Mesenchymal stem cell (in vitro differentiated cells and primary cell): ENCODE measurements around the gene MORF4L1.

Experiments
- DNase-seq: peaks from one replicate; pipeline ENCODE4 v3.0.0-alpha.2; 2013
- H2AFZ ChIP-seq: one replicate; pipeline ENCODE4 v1.6.1; 2013; ENCODE audit warnings: low read depth, mild to moderate bottlenecking, control low read depth, inconsistent platforms, low read length, moderate library complexity
- H2AK5ac ChIP-seq: 2 replicates; pipeline ENCODE4 v1.6.1; 2013; ENCODE audit warnings: low read length, moderate library complexity, mild to moderate bottlenecking, inconsistent platforms; ENCODE audit not compliant: severe bottlenecking
- H2BK120ac ChIP-seq: one replicate; pipeline ENCODE4 v1.6.1; 2013; ENCODE audit warnings: low read depth, mild to moderate bottlenecking, inconsistent platforms, low read length, moderate library complexity
- H2BK12ac ChIP-seq, 2 experiments: one replicate each; pipeline ENCODE4 v1.6.1; 2013; ENCODE audit warnings: inconsistent platforms in 2 of 2, low read length in 2 of 2, mild to moderate bottlenecking in 2 of 2, moderate library complexity in 2 of 2, control low read depth in 1 of 2
- H2BK15ac ChIP-seq: one replicate; pipeline ENCODE4 v1.6.1; 2013; ENCODE audit warnings: mild to moderate bottlenecking, low read depth, inconsistent platforms; ENCODE audit not compliant: poor library complexity, severe bottlenecking
- H2BK5ac ChIP-seq: 2 replicates; pipeline ENCODE4 v1.6.1; 2013; ENCODE audit warnings: low read depth, mild to moderate bottlenecking, low read length, control low read depth, inconsistent platforms; ENCODE audit not compliant: poor library complexity, severe bottlenecking
- H3K14ac ChIP-seq, 2 experiments: one replicate each; pipeline ENCODE4 v1.6.1; 2013; ENCODE audit warnings: inconsistent platforms in 2 of 2, low read length in 2 of 2, control low read depth in 1 of 2, mild to moderate bottlenecking in 1 of 2, moderate library complexity in 1 of 2
- H3K18ac ChIP-seq, 2 experiments: one replicate each; pipeline ENCODE4 v1.6.1; 2013; ENCODE audit warnings: inconsistent platforms in 2 of 2, low read length in 2 of 2, control low read depth in 1 of 2, low read depth in 1 of 2, mild to moderate bottlenecking in 1 of 2
- H3K23ac ChIP-seq, 2 experiments: one replicate each; pipeline ENCODE4 v1.6.1; 2013; ENCODE audit warnings: inconsistent platforms in 2 of 2, low read length in 2 of 2, mild to moderate bottlenecking in 2 of 2, moderate library complexity in 2 of 2, control low read depth in 1 of 2
- H3K27ac ChIP-seq: 2 replicates; pipeline ENCODE4 v1.5.1; 2013; ENCODE audit warnings: mild to moderate bottlenecking, moderate library complexity, low read length, control low read depth, inconsistent platforms; ENCODE audit not compliant: poor library complexity, severe bottlenecking
- H3K27me3 ChIP-seq, 2 experiments: 2 replicates each; pipeline versions ENCODE4 v1.6.1 to v1.7.0; 2013; ENCODE audit warnings: low read length in 2 of 2, mild to moderate bottlenecking in 2 of 2, moderate library complexity in 2 of 2, control low read depth in 1 of 2, inconsistent platforms in 1 of 2; ENCODE audit not compliant: control insufficient read depth in 1 of 2, insufficient read depth in 1 of 2
- H3K36me3 ChIP-seq, 2 experiments: 2 replicates each; pipeline versions ENCODE4 v1.6.1 to v1.7.0; 2013; ENCODE audit warnings: low read length in 2 of 2, control low read depth in 1 of 2, inconsistent platforms in 1 of 2, low read depth in 1 of 2, mild to moderate bottlenecking in 1 of 2; ENCODE audit not compliant: insufficient read depth in 2 of 2, control insufficient read depth in 1 of 2
- H3K4ac ChIP-seq, 2 experiments: one replicate each; pipeline ENCODE4 v1.6.1; 2013; ENCODE audit warnings: inconsistent platforms in 2 of 2, low read length in 2 of 2, mild to moderate bottlenecking in 2 of 2, moderate library complexity in 2 of 2, control low read depth in 1 of 2, low read depth in 1 of 2
- H3K4me1 ChIP-seq: 2 replicates; pipeline ENCODE4 v1.6.1; 2013; ENCODE audit warnings: low read depth, low read length, control low read depth; ENCODE audit not compliant: control insufficient read depth, insufficient read depth
- H3K4me2 ChIP-seq: 2 replicates; pipeline ENCODE4 v1.6.1; 2013; ENCODE audit warnings: low read length, mild to moderate bottlenecking, inconsistent platforms; ENCODE audit not compliant: poor library complexity, severe bottlenecking
- H3K4me3 ChIP-seq, 2 experiments: 2 replicates each; pipeline versions ENCODE4 v1.5.1 to v1.7.0; 2013; ENCODE audit warnings: low read length in 2 of 2, mild to moderate bottlenecking in 2 of 2, control low read depth in 1 of 2, low read depth in 1 of 2; ENCODE audit not compliant: insufficient read depth in 1 of 2
- H3K79me1 ChIP-seq: replicated peaks from 2 replicates; pipeline ENCODE4 v1.6.1; 2013; ENCODE audit warnings: mild to moderate bottlenecking, control low read depth, low read length, inconsistent platforms; ENCODE audit not compliant: poor library complexity, severe bottlenecking
- H3K9ac ChIP-seq: 2 replicates; pipeline ENCODE4 v1.7.0; 2013; ENCODE audit warnings: mild to moderate bottlenecking, low read length, moderate library complexity
- H3K9me3 ChIP-seq: 2 replicates; pipeline ENCODE4 v1.7.0; 2013; ENCODE audit warnings: mild to moderate bottlenecking, low read length; ENCODE audit not compliant: control insufficient read depth
- H4K8ac ChIP-seq: one replicate; pipeline ENCODE4 v1.6.1; 2013; ENCODE audit warnings: inconsistent platforms, mild to moderate bottlenecking, low read length, moderate library complexity
- H4K91ac ChIP-seq: one replicate; pipeline ENCODE4 v1.6.1; 2013; ENCODE audit warnings: mild to moderate bottlenecking, low read length, inconsistent platforms
- whole genome bisulfite sequencing: methylation state at CpG from one replicate; pipeline ENCODE4 v1.1.7; 2013; ENCODE audit warnings: mixed read lengths; 5-methylcytosine and 5-hydroxymethylcytosine counted together

MORF4L1 gene

DNA sequence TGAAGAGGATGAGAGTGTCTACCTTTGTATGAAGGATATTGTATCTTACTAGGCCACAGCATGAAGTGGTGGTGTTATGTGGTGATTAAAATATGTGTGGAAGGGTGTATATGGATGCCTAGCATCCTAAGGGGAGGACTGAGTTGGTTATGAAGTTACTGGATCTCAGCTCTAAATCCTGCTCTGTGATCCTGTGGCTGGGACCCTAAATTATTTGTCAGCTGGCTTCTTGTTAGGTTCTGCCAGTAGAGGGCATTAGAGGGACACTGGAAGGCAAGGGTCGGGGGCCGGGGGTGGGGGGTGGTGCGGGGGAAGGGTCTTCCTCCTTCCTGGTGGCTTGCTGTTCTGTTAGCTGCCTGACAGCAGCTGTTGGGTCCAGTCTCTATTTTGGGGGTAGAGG, 34.9 kb downstream of the MORF4L1 start:
- H2AFZ ChIP-seq: no peak overlapping the region
- no peak overlapping the region for H2BK12ac ChIP-seq
- no peak overlapping the region for H3K27ac ChIP-seq
- H3K4me2 ChIP-seq: no peak overlapping the region
- 41% methylated on average over 3 of the region's 3 CpGs for WGBS
- H4K91ac ChIP-seq: no peak overlapping the region
- DNase-seq: peak; percentile 32
- peaks cover 47 to 87% of the 10 kb centered on the region in 2 experiments for H3K36me3 ChIP-seq
- H3K18ac ChIP-seq: no peak overlapping the region
- H3K4me1 ChIP-seq: peaks cover 4% of the 10 kb centered on the region
- no peak overlapping the region for H3K4ac ChIP-seq
- H2BK5ac ChIP-seq: no peak overlapping the region
- no peaks in the 10 kb centered on the region for H3K27me3 ChIP-seq
- H4K8ac ChIP-seq: no peak overlapping the region
- peaks cover 33% of the 10 kb centered on the region for H3K79me1 ChIP-seq
- H3K14ac ChIP-seq: no peak overlapping the region
- H2BK120ac ChIP-seq: no peak overlapping the region
- H3K9me3 ChIP-seq: no peaks in the 10 kb centered on the region
- no peak overlapping the region for H2AK5ac ChIP-seq
- H3K23ac ChIP-seq: no peak overlapping the region
- H2BK15ac ChIP-seq: no peak overlapping the region
- no peak overlapping the region for H3K4me3 ChIP-seq
- H3K9ac ChIP-seq: peak overlapping the region; percentile 70

DNA sequence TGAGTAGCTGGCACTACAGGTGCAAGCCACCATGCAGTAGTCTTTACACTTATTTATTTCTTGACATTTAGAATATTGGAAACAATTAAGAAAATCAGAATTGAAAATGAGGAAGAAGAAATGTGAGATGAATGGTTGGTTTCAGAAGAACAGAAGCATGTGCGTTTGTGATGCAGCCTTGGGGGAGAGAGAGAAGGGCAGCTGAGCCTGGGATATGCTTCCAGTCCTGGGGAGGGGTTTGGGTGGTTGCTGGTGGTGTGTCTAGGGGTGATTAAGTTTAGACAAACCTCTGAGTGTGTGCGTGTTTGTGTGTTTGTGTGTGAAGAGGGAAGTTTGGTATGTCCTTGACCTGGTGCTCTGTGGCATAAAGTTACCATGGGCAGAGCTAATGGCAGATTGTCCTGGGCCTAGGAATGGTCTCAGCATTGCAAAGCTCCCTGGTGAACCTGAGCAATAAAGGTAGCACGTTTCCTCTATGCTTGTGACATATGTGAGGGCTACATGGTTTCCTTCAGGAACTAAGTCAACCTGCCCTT, 36.5 kb downstream of the MORF4L1 start:
- H3K27me3 ChIP-seq: no peaks in the 10 kb centered on the region
- no peak overlapping the region for H2BK15ac ChIP-seq
- DNase-seq: no peak
- no peak overlapping the region for H3K9ac ChIP-seq
- H2BK12ac ChIP-seq: no peak overlapping the region
- no peak overlapping the region for H4K91ac ChIP-seq
- H2AK5ac ChIP-seq: no peak overlapping the region
- no peak overlapping the region for H3K4ac ChIP-seq
- H2AFZ ChIP-seq: no peak overlapping the region
- H3K4me3 ChIP-seq: no peak overlapping the region
- H3K27ac ChIP-seq: no peak overlapping the region
- H3K9me3 ChIP-seq: no peaks in the 10 kb centered on the region
- no peak overlapping the region for H2BK5ac ChIP-seq
- H3K14ac ChIP-seq: no peak overlapping the region
- H3K23ac ChIP-seq: no peak overlapping the region
- H3K4me1 ChIP-seq: peaks cover 10% of the 10 kb centered on the region
- peaks cover 47 to 86% of the 10 kb centered on the region in 2 experiments for H3K36me3 ChIP-seq
- H3K79me1 ChIP-seq: peaks cover 32% of the 10 kb centered on the region
- no peak overlapping the region for H4K8ac ChIP-seq
- H2BK120ac ChIP-seq: no peak overlapping the region
- H3K4me2 ChIP-seq: no peak overlapping the region
- 66% methylated on average over 3 of the region's 3 CpGs for WGBS
- no peak overlapping the region for H3K18ac ChIP-seq

- Histone ChIP-seq H3K9ac (no peak overlapping the region), H3K18ac (peak overlapping the region in 1 of 2 experiments; percentile 18), H3K4ac (no peak overlapping the region), H2BK120ac (no peak overlapping the region), H4K91ac (no peak overlapping the region), H3K4me3 (no peak overlapping the region), H3K14ac (no peak overlapping the region), H3K79me1 (peaks cover 34% of the 10 kb centered on the region), H2BK12ac (no peak overlapping the region), H3K4me1 (peaks cover 12% of the 10 kb centered on the region), H3K27me3 (no peaks in the 10 kb centered on the region), H2BK15ac (no peak overlapping the region), H2AFZ (no peak overlapping the region), H3K23ac (no peak overlapping the region), H2AK5ac (no peak overlapping the region), H3K9me3 (no peaks in the 10 kb centered on the region), H3K27ac (no peak overlapping the region), H3K36me3 (peaks cover 46 to 81% of the 10 kb centered on the region in 2 experiments), H2BK5ac (no peak overlapping the region), H4K8ac (no peak overlapping the region), H3K4me2 (no peak overlapping the region)
- 63% methylated on average over 5 of the region's 5 CpGs for WGBS
- peak; percentile 64 for DNase-seq
Observed at GRCh38 chr15:78909791-78910228, 37.1 kb downstream of the MORF4L1 start.

DNA sequence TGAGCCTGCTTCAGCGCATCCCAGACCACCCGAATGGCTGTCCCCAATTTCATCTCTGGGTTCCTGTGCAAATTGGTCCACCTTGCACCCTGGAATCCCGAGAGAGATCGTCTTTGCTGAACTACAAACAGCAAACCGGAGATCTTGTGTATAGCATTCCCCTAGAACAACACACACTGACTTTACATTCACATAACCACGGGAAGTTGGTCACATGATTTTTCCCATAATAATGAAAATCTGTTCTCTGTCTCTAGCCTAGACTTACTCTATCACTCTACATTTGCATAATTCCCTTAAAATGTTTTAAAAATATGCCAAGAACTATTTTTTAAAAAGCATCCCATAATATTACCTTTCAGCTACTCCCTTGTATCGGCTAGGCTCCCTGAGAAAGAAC, 37.6 kb downstream of the MORF4L1 start:
- Histone ChIP-seq H3K4me3 (no peak overlapping the region), H2AK5ac (no peak overlapping the region), H4K91ac (no peak overlapping the region), H3K4me2 (no peak overlapping the region), H4K8ac (no peak overlapping the region), H3K14ac (no peak overlapping the region), H3K23ac (no peak overlapping the region), H3K27ac (no peak overlapping the region), H2BK15ac (no peak overlapping the region), H3K9ac (no peak overlapping the region), H2BK120ac (no peak overlapping the region), H3K4me1 (peaks cover 15% of the 10 kb centered on the region), H3K9me3 (no peaks in the 10 kb centered on the region), H2BK5ac (no peak overlapping the region), H3K79me1 (peaks cover 35% of the 10 kb centered on the region), H2BK12ac (no peak overlapping the region), H3K4ac (no peak overlapping the region), H3K27me3 (no peaks in the 10 kb centered on the region), H2AFZ (no peak overlapping the region), H3K18ac (no peak overlapping the region), H3K36me3 (peaks cover 51 to 77% of the 10 kb centered on the region in 2 experiments)
- 96% methylated on average over 7 of the region's 7 CpGs for whole genome bisulfite sequencing
- DNase-seq: no peak
